A549 (cell line): ENCODE results near the gene GGPS1.

ENCODE experiments used
- CTCF ChIP-seq: fragments of >200 bp; sonication (Bioruptor Twin); formaldehyde crosslinking; IDR thresholded peaks from 3 replicates; pipeline ENCODE4 v1.5.1; 2016
- JUNB ChIP-seq: fragments of >200 bp; sonication (Bioruptor Twin); formaldehyde crosslinking; IDR thresholded peaks from 2 replicates; pipeline ENCODE4 v1.6.1; 2016
- MAFK ChIP-seq: fragments of 450-650 bp; IDR thresholded peaks from 2 replicates; pipeline ENCODE4 v1.6.1; 2014; ENCODE audit not compliant: partially characterized antibody
- POLR2A ChIP-seq: IDR thresholded peaks from 2 replicates; pipeline ENCODE4 v1.6.1; 2012; ENCODE audit warnings: mild to moderate bottlenecking, low read length
- RAD21 ChIP-seq, 2 experiments: fragments of >200 bp in 1 of 2; sonication (Bioruptor Twin) in 1 of 2; formaldehyde crosslinking in 1 of 2; IDR thresholded peaks in 1 of 2; conservative IDR thresholded peaks in 1 of 2; 2 replicates in 1 of 2; 3 replicates in 1 of 2; pipeline ENCODE4 v1.6.1; 2012 to 2018; ENCODE audit warnings: inconsistent platforms in 1 of 2

DNA sequence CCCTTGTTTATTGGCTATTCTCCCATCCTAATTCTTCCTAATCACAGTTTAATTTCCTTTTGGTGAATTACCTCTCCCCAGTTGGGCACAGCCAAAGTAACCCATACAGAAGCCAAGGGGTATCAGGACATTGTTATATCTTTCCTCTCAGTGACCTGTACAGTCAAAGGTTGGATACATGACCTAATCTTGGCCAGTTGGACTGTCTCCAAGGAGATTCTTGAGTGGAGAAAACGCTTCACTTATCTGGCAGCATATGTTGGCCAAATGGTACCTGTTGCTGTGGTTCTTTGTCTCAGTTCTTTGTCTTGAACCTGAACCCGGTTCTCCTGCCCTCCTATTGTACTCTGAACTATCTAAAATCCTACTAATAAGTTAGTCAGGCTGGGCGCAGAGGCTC is 23.5 kb downstream of the GGPS1 start:
- TF ChIP-seq CTCF (no peak), POLR2A (no peak), JUNB (no peak), MAFK (no peak), RAD21 (conservative IDR thresholded peaks at IDR 0.05 in 1 of 2, IDR thresholded peaks at IDR 0.05 in 1 of 2) (no peak)
